Measurements from ENCODE around the gene KCNH3.

Gene KCNH3

GRCh38 chr12:49598527-49598926 lies 59.7 kb downstream of the KCNH3 start (continued):
- TF ChIP-seq, protein P1, sequence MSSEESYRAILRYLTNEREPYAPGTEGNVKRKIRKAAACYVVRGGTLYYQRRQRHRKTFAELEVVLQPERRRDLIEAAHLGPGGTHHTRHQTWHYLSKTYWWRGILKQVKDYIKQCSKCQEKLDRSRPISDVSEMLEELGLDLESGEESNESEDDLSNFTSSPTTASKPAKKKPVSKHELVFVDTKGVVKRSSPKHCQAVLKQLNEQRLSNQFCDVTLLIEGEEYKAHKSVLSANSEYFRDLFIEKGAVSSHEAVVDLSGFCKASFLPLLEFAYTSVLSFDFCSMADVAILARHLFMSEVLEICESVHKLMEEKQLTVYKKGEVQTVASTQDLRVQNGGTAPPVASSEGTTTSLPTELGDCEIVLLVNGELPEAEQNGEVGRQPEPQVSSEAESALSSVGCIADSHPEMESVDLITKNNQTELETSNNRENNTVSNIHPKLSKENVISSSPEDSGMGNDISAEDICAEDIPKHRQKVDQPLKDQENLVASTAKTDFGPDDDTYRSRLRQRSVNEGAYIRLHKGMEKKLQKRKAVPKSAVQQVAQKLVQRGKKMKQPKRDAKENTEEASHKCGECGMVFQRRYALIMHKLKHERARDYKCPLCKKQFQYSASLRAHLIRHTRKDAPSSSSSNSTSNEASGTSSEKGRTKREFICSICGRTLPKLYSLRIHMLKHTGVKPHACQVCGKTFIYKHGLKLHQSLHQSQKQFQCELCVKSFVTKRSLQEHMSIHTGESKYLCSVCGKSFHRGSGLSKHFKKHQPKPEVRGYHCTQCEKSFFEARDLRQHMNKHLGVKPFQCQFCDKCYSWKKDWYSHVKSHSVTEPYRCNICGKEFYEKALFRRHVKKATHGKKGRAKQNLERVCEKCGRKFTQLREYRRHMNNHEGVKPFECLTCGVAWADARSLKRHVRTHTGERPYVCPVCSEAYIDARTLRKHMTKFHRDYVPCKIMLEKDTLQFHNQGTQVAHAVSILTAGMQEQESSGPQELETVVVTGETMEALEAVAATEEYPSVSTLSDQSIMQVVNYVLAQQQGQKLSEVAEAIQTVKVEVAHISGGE (tag by site-specific recombination; conservative IDR thresholded peaks at IDR 0.05; ENCODE audit: low read depth) = no peak
- TF ChIP-seq, protein P2, sequence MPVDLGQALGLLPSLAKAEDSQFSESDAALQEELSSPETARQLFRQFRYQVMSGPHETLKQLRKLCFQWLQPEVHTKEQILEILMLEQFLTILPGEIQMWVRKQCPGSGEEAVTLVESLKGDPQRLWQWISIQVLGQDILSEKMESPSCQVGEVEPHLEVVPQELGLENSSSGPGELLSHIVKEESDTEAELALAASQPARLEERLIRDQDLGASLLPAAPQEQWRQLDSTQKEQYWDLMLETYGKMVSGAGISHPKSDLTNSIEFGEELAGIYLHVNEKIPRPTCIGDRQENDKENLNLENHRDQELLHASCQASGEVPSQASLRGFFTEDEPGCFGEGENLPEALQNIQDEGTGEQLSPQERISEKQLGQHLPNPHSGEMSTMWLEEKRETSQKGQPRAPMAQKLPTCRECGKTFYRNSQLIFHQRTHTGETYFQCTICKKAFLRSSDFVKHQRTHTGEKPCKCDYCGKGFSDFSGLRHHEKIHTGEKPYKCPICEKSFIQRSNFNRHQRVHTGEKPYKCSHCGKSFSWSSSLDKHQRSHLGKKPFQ (tag by site-specific recombination; IDR thresholded peaks at IDR 0.05) = no peak
- TF ChIP-seq ZNF324 (tag by site-specific recombination; IDR thresholded peaks at IDR 0.05) (no peak), ZNF610 (tag by site-specific recombination; IDR thresholded peaks at IDR 0.05; ENCODE audit: borderline replicate concordance) (no peak), ZNF76 (tag by site-specific recombination; IDR thresholded peaks at IDR 0.05; ENCODE audit: borderline replicate concordance, low read depth) (no peak), ZNF677 (tag by site-specific recombination; IDR thresholded peaks at IDR 0.05) (no peak), ZNF701 (tag by site-specific recombination; IDR thresholded peaks at IDR 0.05) (no peak), ZNF654 (tag by site-specific recombination; IDR thresholded peaks at IDR 0.05; ENCODE audit: low read depth) (no peak), ZNF529 (tag by site-specific recombination; IDR thresholded peaks at IDR 0.05; ENCODE audit: insufficient replicate concordance) (no peak)

DNA sequence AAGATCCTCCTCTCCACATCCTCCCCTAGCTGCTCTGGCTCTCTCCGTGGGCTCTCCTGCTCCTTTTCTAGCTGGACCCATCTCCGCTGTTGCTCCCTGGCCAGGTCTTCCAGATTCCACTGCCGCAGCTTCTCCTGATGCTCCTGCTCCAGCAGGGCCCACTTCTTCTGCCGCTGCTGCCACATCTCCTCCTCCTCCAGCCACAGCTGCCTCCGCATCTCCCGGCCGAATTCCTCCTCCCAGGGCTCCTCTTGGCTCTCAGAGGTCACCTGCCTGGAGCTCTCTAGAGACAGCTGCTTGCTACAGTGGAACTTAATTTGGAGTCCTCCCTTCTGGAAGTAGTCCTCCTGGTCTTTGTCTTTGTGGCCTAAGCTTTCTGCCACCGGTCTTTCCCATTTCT lies 61.1 kb downstream of the KCNH3 start:
- CTCF ChIA-PET = interaction anchor here (0.6 to 2.6 kb wide), 3 partner anchors 19 to 71 kb away, joined by 3 to 10 read pairs (median 4); no protein-coding TSS in a partner anchor
- H3K36me3 ChIP-seq (ENCODE audit: control insufficient read depth in 2 of 2, insufficient read depth in 1 of 2, low read length in 2 of 2) = peaks cover 0 to 8% of the 10 kb centered on the region in 2 experiments; a peak in 1 of 3 replicates
- no peak for TF ChIP-seq ZNF747 (tag by site-specific recombination; IDR thresholded peaks at IDR 0.05)
- TF ChIP-seq SCRT1 (tag by site-specific recombination; IDR thresholded peaks at IDR 0.05; ENCODE audit: borderline replicate concordance) = no peak
- TF ChIP-seq ZNF202 (tag by site-specific recombination; IDR thresholded peaks at IDR 0.05; ENCODE audit: borderline replicate concordance) = no peak
- TF ChIP-seq ZEB2 (tag by site-specific recombination; IDR thresholded peaks at IDR 0.05) = no peak
- TF ChIP-seq ZFP37 (tag by site-specific recombination; IDR thresholded peaks at IDR 0.05) = no peak
- TF ChIP-seq ZNF133 (tag by site-specific recombination; IDR thresholded peaks at IDR 0.05) = no peak
- TF ChIP-seq ZBTB1 (tag by site-specific recombination; IDR thresholded peaks at IDR 0.05) = no peak
- no peak for TF ChIP-seq MEIS1 (CRISPR knock-in tag; IDR thresholded peaks at IDR 0.05; ENCODE audit: borderline replicate concordance)
- no peak for TF ChIP-seq PRDM2 (tag by site-specific recombination; IDR thresholded peaks at IDR 0.05; ENCODE audit: borderline replicate concordance)
- no peak for TF ChIP-seq ZNF776 (tag by site-specific recombination; IDR thresholded peaks at IDR 0.05; ENCODE audit: borderline replicate concordance)
- no peak for TF ChIP-seq ZNF658 (tag by site-specific recombination; IDR thresholded peaks at IDR 0.05)
- no peak for TF ChIP-seq IKZF3 (tag by site-specific recombination; IDR thresholded peaks at IDR 0.05)
- no peak for TF ChIP-seq KLF10 (tag by site-specific recombination; IDR thresholded peaks at IDR 0.05)
- no peak for TF ChIP-seq ZNF292 (tag by site-specific recombination; IDR thresholded peaks at IDR 0.05; ENCODE audit: borderline replicate concordance, low read depth)
- TF ChIP-seq, protein P3, sequence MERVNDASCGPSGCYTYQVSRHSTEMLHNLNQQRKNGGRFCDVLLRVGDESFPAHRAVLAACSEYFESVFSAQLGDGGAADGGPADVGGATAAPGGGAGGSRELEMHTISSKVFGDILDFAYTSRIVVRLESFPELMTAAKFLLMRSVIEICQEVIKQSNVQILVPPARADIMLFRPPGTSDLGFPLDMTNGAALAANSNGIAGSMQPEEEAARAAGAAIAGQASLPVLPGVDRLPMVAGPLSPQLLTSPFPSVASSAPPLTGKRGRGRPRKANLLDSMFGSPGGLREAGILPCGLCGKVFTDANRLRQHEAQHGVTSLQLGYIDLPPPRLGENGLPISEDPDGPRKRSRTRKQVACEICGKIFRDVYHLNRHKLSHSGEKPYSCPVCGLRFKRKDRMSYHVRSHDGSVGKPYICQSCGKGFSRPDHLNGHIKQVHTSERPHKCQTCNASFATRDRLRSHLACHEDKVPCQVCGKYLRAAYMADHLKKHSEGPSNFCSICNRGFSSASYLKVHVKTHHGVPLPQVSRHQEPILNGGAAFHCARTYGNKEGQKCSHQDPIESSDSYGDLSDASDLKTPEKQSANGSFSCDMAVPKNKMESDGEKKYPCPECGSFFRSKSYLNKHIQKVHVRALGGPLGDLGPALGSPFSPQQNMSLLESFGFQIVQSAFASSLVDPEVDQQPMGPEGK (tag by site-specific recombination; IDR thresholded peaks at IDR 0.05) = no peak
- no peaks in the 10 kb centered on the region; the same call in 1 of the 2 replicates for H3K4me1 ChIP-seq (ENCODE audit: control insufficient read depth, insufficient read depth, low read length)
- no peak overlapping the region for H3K4me3 ChIP-seq (ENCODE audit: low read depth, low read length)
- no peak overlapping the region for H3K27ac ChIP-seq (ENCODE audit: extremely low read depth, low read depth, low read length)
- POLR2A ChIA-PET = interaction anchor here (2.4 kb wide), 1 partner anchor 233 kb away, joined by 6 read pairs; the partner anchor contains the start of gene SPATS2
- H3K9me3 ChIP-seq (ENCODE audit: control insufficient read depth, insufficient read depth, low read depth, low read length) = no peaks in the 10 kb centered on the region

Measured in HEK293 (cell line).